K562 (cell line): ENCODE measurements around the gene TNNI2. TPM values are rescaled to one million over a fixed set of nuclear protein-coding genes. Genes with fewer than 3 reads are reported as not detected.

Source experiments
- ATAC-seq: fragments of 200-7000 bp; cut with Tn5 transposase; 3 replicates; pipeline ENCODE4 v1.9.1; 2020; ENCODE audit warnings: moderate library complexity
- BruUV-seq: library from RNA; stranded (reverse); fragments of 400-500 nt; replicated peaks from 2 replicates; lab custom pipeline; 2021; lab: Mats Ljungman, UMichigan
- CTCF ChIA-PET: fragments of 300-600 bp; formaldehyde crosslinking; extraction: SDS; loops from one replicate; lab custom pipeline; 2021; ENCODE audit warnings: low intra/inter-chr PET ratio; lab: Yijun Ruan, JAX
- POLR2A ChIA-PET: fragments of 300-600, 350-650 bp; sonication (Branson Sonifier 250); formaldehyde crosslinking; extraction: SDS; loops from one replicate; lab custom pipeline; 2021; ENCODE audit warnings: antibody characterized with exemption, inconsistent platforms; lab: Yijun Ruan, JAX
- DNase-seq, 4 experiments: peaks; one replicate each; pipeline versions ENCODE4 v3.0.0 to v3.0.0-alpha.2; 2011 to 2018; ENCODE audit warnings: low spot score in 3 of 4, mixed read lengths in 3 of 4; ENCODE audit errors: extremely low read depth in 1 of 4
- FAIRE-seq: peaks from 2 replicates; lab custom pipeline; 2011; peaks lifted over from hg19 to GRCh38; lab: Jason Lieb, UNC
- H2AFZ ChIP-seq: 2 replicates; pipeline ENCODE4 v1.6.0; 2011; ENCODE audit warnings: low read depth, low read length, control low read depth, inconsistent platforms
- H3K27ac ChIP-seq: fragments of 200-600 bp; 3 replicates; pipeline ENCODE4 v1.8.0; 2011; ENCODE audit warnings: low read depth, mild to moderate bottlenecking, control low read depth, inconsistent platforms, low read length, moderate library complexity, mixed read lengths; ENCODE audit errors: extremely low read depth
- H3K27me3 ChIP-seq, 2 experiments: fragments of 300-600 bp in 1 of 2; 2 replicates in 1 of 2; 3 replicates in 1 of 2; pipeline versions ENCODE4 v1.6.0 to v1.8.0; 2011; ENCODE audit warnings: inconsistent platforms in 2 of 2, low read length in 2 of 2, mild to moderate bottlenecking in 1 of 2, mixed read lengths in 1 of 2, moderate library complexity in 1 of 2; ENCODE audit not compliant: control insufficient read depth in 2 of 2, insufficient read depth in 2 of 2
- H3K36me3 ChIP-seq: fragments of 300-600 bp; 3 replicates; pipeline ENCODE4 v1.8.0; 2011; ENCODE audit warnings: mild to moderate bottlenecking, low read length, inconsistent platforms; ENCODE audit not compliant: control insufficient read depth, insufficient read depth
- H3K4me1 ChIP-seq, 2 experiments: fragments of 200-600 bp in 1 of 2; replicated peaks in 1 of 2; 2 replicates in 1 of 2; 3 replicates in 1 of 2; pipeline versions ENCODE4 v1.5.1 to v1.8.0; 2011; ENCODE audit warnings: inconsistent platforms in 2 of 2, low read length in 2 of 2, mild to moderate bottlenecking in 1 of 2, mixed read lengths in 1 of 2, moderate library complexity in 1 of 2; ENCODE audit not compliant: control insufficient read depth in 2 of 2, insufficient read depth in 2 of 2
- H3K4me2 ChIP-seq: 2 replicates; pipeline ENCODE4 v1.6.1; 2011; ENCODE audit warnings: low read length, control low read depth, inconsistent platforms, mixed read lengths; ENCODE audit not compliant: insufficient read depth
- H3K4me3 ChIP-seq: fragments of 200-600 bp; sonication (generic), shearing (Covaris generic); 2 replicates; pipeline ENCODE4 v1.5.1; 2016; ENCODE audit warnings: control low read depth, inconsistent platforms
- H3K79me2 ChIP-seq: fragments of 200-600 bp; 3 replicates; pipeline ENCODE4 v1.8.0; 2011; ENCODE audit warnings: low read length, inconsistent platforms; ENCODE audit not compliant: control insufficient read depth, insufficient read depth
- H3K9ac ChIP-seq, 2 experiments: 2 replicates each; pipeline versions ENCODE4 v1.6.0 to v1.6.1; 2011; ENCODE audit warnings: low read depth in 2 of 2, low read length in 2 of 2, control low read depth in 1 of 2, inconsistent platforms in 1 of 2, mild to moderate bottlenecking in 1 of 2, mixed read lengths in 1 of 2; ENCODE audit not compliant: insufficient read depth in 1 of 2
- H3K9me1 ChIP-seq: one replicate; pipeline ENCODE4 v1.6.0; 2011; ENCODE audit warnings: inconsistent platforms, mild to moderate bottlenecking, low read length, moderate library complexity; ENCODE audit not compliant: control insufficient read depth, insufficient read depth
- H3K9me3 ChIP-seq: replicated peaks from 2 replicates; pipeline ENCODE4 v1.5.1; 2011; ENCODE audit warnings: low read depth, low read length, inconsistent platforms; ENCODE audit not compliant: control insufficient read depth, insufficient read depth
- H4K20me1 ChIP-seq: replicated peaks from 2 replicates; pipeline ENCODE4 v1.6.1; 2011; ENCODE audit warnings: low read length, inconsistent platforms, mixed read lengths; ENCODE audit not compliant: control insufficient read depth, insufficient read depth
- NFRKB ChIP-seq: fragments of 450-650 bp; IDR thresholded peaks from 2 replicates; pipeline ENCODE4 v1.6.1; 2016; ENCODE audit warnings: low read depth
- NR4A1 ChIP-seq, 2 experiments: fragments of 250-450 bp in 1 of 2; fragments of 450-650 bp in 1 of 2; sonication (Bioruptor Pico) in 1 of 2; IDR thresholded peaks; 2 replicates each; pipeline versions ENCODE4 v1.4.0 to v1.6.1; 2016 to 2020; ENCODE audit warnings: mild to moderate bottlenecking in 2 of 2, missing compliant biosample characterization in 1 of 2, missing genetic modification characterization in 1 of 2, moderate library complexity in 1 of 2
- ZC3H11A ChIP-seq: IDR thresholded peaks from 2 replicates; pipeline ENCODE4 v1.6.1; 2012; ENCODE audit warnings: low read depth, low read length, improper control_type of control experiment
- ZC3H8 ChIP-seq: fragments of 450-650 bp; IDR thresholded peaks from 2 replicates; pipeline ENCODE4 v1.6.1; 2017
- ZFP30 ChIP-seq: fragments of 250-450 bp; sonication (Bioruptor Pico); IDR thresholded peaks from 2 replicates; pipeline ENCODE4 v1.8.0; 2022; ENCODE audit warnings: moderate library complexity, mild to moderate bottlenecking, inconsistent platforms, borderline replicate concordance
- ZNF253 ChIP-seq: fragments of 250-450 bp; sonication (Bioruptor Pico); conservative IDR thresholded peaks from 2 replicates; pipeline ENCODE4 v1.6.1; 2021; ENCODE audit warnings: mild to moderate bottlenecking
- ZNF384 ChIP-seq: IDR thresholded peaks from 2 replicates; pipeline ENCODE4 v1.6.1; 2012; ENCODE audit warnings: low read depth, low read length, improper control_type of control experiment
- WGBS: fragments of 100-300 bp; shearing (Covaris generic); methylation state at CpG from one replicate; pipeline ENCODE4 v1.1.6; 2016; ENCODE audit warnings: low coverage, mixed read lengths; ENCODE audit not compliant: insufficient coverage; ENCODE audit errors: missing lambda C conversion rate; 5-methylcytosine and 5-hydroxymethylcytosine counted together
- in situ Hi-C: fragments of 300-500 bp; cut with MboI; formaldehyde crosslinking; loops from 4 replicates; pipeline ENCODE4 v1.15.0; 2018; ENCODE audit warnings: inconsistent platforms, mixed read lengths
- intact Hi-C: fragments of 100-400 bp; cut with micrococcal nuclease; formaldehyde crosslinking; loops from 2 replicates; pipeline ENCODE4 v1.14.2; 2022
- polyA plus RNA-seq, 8 experiments: library from polyadenylated mRNA; depleted of rRNA in 4 of 8; stranded (reverse) in 5 of 8; unstranded in 3 of 8; fragments of >200 nt; fragmentation: Nextera tagmentation in 2 of 8; fragmentation: Illumina TruSeq in 1 of 8; extraction: Ambion mirVana in 2 of 8; extraction: Trizol in 1 of 8; gene quantifications; 2 replicates each; pipeline versions ENCODE4 v1.2.1 to v1.2.3, GENCODE V29; 2011 to 2014; ENCODE audit warnings: inconsistent platforms in 1 of 8, missing spikeins in 1 of 8
- total RNA-seq, 7 experiments: library from RNA; depleted of rRNA in 6 of 7; stranded (reverse); fragments of >200 nt in 6 of 7; fragmentation: Illumina TruSeq in 2 of 7; extraction: Trizol in 2 of 7; gene quantifications; 2 replicates each; pipeline versions ENCODE4 v1.2.1 to v1.2.3, GENCODE V29; 2011 to 2021; ENCODE audit warnings: low replicate concordance in 1 of 7
- TF ChIP-seq, protein P1 (sequence below): fragments of 450-650 bp; IDR thresholded peaks from 2 replicates; pipeline ENCODE4 v1.7.1; 2018; ENCODE audit warnings: mild to moderate bottlenecking, low read depth; ENCODE audit not compliant: partially characterized antibody
- TF ChIP-seq, protein P2 (sequence below): fragments of 250-450 bp; sonication (Bioruptor Pico); IDR thresholded peaks from 2 replicates; pipeline ENCODE4 v1.5.0; 2021

Gene TNNI2
- total and polyA plus RNA-seq, 9 of the 15 experiments (the other 6 are each of a cell fraction or from before 2014, with no cell fraction given): not detected

DNA sequence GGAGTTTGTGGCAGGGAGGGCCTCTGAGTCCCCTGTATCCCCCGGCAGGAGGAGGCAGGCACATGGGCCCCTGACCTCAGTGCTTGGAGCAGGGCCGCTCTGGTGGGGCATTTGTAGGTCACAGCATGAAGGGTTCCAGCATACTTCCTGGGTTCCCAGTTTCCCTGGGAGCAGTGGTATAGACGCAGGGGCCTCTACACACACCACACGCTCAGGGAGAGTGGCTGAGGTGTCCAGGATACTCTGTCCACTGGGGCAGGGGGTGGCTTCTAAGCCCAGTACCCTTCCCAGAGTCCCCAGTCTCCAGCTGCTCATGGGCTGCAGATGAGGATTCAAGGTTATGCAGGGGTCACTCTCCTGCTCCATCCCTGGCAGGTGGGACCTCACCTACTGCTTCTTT is 20.2 kb downstream of the TNNI2 start (continued):
- TF ChIP-seq, protein P1, sequence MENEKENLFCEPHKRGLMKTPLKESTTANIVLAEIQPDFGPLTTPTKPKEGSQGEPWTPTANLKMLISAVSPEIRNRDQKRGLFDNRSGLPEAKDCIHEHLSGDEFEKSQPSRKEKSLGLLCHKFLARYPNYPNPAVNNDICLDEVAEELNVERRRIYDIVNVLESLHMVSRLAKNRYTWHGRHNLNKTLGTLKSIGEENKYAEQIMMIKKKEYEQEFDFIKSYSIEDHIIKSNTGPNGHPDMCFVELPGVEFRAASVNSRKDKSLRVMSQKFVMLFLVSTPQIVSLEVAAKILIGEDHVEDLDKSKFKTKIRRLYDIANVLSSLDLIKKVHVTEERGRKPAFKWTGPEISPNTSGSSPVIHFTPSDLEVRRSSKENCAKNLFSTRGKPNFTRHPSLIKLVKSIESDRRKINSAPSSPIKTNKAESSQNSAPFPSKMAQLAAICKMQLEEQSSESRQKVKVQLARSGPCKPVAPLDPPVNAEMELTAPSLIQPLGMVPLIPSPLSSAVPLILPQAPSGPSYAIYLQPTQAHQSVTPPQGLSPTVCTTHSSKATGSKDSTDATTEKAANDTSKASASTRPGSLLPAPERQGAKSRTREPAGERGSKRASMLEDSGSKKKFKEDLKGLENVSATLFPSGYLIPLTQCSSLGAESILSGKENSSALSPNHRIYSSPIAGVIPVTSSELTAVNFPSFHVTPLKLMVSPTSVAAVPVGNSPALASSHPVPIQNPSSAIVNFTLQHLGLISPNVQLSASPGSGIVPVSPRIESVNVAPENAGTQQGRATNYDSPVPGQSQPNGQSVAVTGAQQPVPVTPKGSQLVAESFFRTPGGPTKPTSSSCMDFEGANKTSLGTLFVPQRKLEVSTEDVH: no peak

- H3K36me3 ChIP-seq: no peaks in the 10 kb centered on the region
- H3K79me2 ChIP-seq: no peaks in the 10 kb centered on the region
- peaks cover 3% of the 10 kb centered on the region; the same call in 1 of the 2 replicates for H4K20me1 ChIP-seq
- H3K9ac ChIP-seq: no peak overlapping the region
- H3K9me1 ChIP-seq: no peaks in the 10 kb centered on the region
- H3K4me1 ChIP-seq: peaks cover 0 to 20% of the 10 kb centered on the region in 2 experiments; a peak in 2 of 5 replicates
- H3K27me3 ChIP-seq: peaks cover 2 to 54% of the 10 kb centered on the region in 2 experiments; a peak in 3 of 5 replicates
- FAIRE-seq (no peak), DNase-seq (no peak), ATAC-seq (no peak)
- ChIA-PET POLR2A (no interaction called here), CTCF (interaction anchor here (0.7 kb wide), 1 partner anchor 166 kb away, joined by 3 read pairs; no protein-coding TSS in a partner anchor)
- H3K9me3 ChIP-seq: no peaks in the 10 kb centered on the region
- H2AFZ ChIP-seq: no peak overlapping the region
- H3K4me3 ChIP-seq: no peak overlapping the region
- H3K4me2 ChIP-seq: no peak overlapping the region
- no peak overlapping the region for H3K27ac ChIP-seq
- in situ Hi-C loops: no loop called here
- 0% methylated on average over 1 of the region's 1 CpG for WGBS
- intact Hi-C loops: no loop called here
- BruUV-seq: no TSS peak
- TF ChIP-seq, protein P2, sequence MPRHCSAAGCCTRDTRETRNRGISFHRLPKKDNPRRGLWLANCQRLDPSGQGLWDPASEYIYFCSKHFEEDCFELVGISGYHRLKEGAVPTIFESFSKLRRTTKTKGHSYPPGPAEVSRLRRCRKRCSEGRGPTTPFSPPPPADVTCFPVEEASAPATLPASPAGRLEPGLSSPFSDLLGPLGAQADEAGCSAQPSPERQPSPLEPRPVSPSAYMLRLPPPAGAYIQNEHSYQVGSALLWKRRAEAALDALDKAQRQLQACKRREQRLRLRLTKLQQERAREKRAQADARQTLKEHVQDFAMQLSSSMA (CRISPR knock-in tag): no peak
- TF ChIP-seq ZC3H11A: no peak
- no peak for TF ChIP-seq ZFP30 (CRISPR knock-in tag)
- no peak for TF ChIP-seq ZC3H8
- no peak for TF ChIP-seq NFRKB
- no peak for TF ChIP-seq ZNF384
- no peak for TF ChIP-seq ZNF253 (CRISPR knock-in tag)
- TF ChIP-seq NR4A1 (CRISPR knock-in tag; IDR thresholded peaks at IDR 0.05): no peak
- no peak for TF ChIP-seq NR4A1 (tag; IDR thresholded peaks at IDR 0.05)
These were observed 21.3 kb downstream of the TNNI2 start for GRCh38 chr11:1860108-1860507.
